ENCODE results near the gene SNAPC3.
"Not testable (repeated sequence)": the region's sequence is repeated elsewhere in the genome, so short reads cannot be mapped to it uniquely, and the experiment has no call there.

Gene SNAPC3

DNA sequence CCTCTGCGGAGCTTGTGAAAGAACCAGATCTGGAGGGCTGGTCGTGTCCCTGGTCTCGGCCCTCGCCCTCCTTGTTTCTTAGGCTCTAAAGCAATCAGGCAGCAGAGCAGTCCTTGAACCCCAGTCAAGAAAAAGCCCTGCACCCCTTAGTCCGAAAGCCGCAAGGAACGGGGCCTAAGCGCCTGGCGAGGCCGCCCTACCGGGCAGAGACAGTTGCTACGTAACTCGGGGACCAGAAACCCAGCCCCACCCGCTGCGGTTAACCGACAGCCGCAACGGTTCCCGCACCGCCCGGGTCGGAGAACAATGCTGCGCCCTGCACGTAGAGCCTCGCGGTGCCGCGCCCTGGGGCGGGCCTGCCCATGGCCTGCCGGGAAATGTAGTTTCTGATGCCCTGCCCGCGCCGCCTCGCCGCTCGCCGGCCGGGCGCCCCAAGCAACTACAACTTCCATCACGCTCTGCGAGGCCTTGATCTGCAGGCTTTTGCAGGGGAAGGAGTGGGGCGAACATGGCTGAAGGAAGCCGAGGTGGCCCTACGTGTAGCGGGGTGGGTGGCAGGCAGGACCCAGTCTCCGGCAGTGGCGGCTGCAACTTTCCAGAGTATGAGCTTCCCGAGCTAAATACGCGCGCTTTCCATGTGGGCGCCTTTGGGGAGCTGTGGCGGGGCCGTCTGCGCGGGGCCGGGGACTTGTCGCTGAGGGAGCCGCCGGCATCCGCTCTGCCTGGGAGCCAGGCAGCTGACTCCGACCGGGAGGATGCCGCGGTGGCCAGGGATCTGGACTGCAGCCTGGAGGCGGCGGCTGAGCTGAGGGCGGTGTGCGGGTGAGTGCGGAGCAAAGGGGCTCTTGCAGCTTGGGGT is at the start of gene SNAPC3:
Gene SNAPC3 (plus strand): TSS at position 505 of the 859 bp plus-strand sequence. CDS start 4 bp downstream, at position 509.
- peak; percentile 59 for DNase-seq

DNA sequence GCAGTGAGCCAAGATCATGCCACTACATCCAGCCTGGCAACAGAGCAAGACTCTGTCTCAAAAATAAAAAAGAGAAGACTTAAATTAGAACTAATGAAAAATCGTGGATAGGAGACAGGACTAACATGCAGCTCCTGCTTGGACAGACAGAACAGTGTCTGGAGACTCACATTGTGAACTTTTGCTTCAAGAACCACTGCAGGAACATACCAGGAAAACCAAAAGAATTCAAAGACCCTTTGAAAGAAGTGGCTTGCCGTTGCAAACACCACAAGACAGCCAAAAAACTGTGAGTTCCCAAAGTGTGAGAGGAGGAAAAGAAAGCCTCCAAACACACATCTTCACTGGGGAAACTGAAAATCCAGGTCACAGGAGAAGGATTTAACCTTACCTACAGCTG is 48.8 kb upstream of the SNAPC3 start:
- DNase-seq = no peak

DNA sequence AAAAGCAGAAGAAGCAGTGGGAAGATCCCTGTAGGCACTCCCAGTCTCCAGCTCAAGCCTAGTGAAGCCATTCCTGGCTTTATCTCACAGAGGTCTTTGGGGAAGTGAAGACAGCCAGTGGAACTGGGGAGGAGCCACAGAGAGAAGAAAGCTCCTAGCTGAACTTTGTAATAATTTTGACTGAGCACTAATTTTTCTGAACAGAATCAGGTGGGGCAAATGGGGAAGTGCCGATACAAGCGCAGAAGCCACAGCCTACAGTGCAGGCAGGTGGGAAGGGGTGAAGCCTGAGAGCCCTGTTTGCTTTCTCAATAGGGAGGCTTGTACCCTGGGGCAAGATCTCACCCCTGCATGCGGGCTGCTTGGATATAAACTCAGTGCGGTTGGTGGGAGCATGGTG is 48.4 kb upstream of the SNAPC3 start:
- no peak for DNase-seq

DNA sequence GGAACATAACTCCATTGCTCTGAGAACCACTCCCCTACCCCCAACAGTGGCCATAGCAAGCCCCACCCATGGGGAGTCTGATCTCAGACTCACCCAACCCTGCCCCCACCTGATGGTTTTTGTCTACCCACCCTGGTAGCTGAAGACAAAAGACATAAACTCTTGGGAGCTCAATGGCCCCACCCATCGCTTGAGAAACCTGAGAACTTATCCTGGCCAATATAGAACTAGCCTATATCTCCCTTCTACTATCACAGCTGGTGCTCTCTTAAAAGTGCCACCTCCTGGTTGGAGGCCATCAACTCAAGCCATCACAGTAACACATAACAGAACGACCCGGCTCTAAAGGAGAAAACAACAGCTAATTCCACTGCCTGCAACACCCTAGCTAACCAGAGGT is 47.9 kb upstream of the SNAPC3 start:
- no peak for DNase-seq

DNA sequence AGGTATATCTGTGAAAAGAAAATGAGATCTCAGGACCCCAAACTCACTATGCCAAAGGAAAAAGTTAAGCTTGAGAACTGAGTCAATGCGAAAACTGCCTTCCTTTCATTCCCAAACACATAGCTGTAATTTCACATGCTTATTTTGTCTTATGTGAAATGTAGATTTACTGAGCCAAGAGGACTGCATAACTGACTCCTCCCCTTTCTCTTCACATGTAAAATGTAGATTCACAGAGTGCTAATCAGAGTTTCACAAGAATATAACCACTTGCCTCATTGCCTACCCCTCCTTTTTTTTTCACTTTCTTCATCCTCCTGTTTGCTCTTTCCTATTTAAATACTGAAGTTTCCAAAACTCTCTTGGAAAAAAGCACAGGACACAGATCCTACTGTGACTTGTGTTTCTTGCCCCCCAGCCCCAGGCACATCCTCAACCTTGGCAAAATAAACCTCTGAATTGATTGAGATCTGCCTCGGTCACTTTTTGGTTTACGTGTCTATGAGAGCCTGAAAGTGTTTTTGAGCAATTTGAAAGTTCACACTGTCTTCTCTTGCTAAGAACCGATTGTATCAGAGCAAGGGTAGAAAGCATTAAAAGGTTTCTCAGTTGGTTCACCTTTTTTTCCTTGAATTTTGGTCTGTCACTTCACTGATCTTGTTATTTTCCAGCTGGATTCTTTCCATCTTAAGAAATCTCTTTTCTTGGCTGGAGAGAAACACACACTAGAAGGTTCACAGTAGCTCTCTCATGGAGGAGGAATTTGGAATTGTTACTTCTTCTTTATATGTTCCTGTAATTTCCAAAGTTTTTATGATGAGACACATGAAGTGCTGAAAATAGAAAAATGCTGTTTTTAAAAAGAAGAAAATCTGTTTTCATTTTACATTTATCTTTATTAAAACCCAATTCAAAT is 44.8 kb upstream of the SNAPC3 start:
- DNase-seq = no peak

DNA sequence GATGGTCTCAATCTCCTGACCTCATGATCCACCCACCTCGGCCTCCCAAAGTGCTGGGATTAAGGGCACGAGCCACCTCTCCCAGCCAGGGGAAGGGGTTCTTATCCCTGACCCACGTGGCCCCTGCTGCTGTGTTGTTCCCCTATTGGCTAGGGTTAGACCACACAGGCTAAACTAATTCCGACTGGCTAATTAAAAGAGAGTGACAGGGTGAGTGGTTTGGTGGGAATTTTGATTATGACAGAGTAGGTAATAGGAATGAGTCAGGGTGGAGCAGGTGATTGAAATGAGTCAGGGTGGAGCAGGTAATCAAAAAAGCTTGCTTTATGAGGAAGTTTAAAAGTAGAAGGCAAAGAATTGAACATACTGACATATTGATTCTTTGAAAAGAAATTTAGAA is 43.4 kb upstream of the SNAPC3 start:
- not testable (repeated sequence) for DNase-seq

DNA sequence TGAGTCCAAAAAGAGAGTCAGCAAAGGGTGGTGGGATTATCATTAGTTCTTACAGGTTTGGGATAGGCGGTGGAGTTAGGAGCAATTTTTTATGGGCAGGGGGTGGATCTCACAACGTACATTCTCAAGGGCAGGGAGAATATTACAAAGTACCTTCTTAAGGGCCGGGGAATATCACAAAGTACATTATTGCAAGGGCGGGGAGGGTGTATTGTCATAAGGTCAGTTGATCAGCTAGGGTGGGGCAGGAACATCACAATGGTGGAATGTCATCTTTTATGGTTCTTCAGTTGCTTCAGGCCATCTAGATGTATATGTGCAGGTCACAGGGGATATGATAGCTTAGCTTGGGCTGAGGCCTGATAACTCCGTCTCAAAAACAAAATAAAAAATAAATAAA is 42.8 kb upstream of the SNAPC3 start:
- DNase-seq = not testable (repeated sequence)

DNA sequence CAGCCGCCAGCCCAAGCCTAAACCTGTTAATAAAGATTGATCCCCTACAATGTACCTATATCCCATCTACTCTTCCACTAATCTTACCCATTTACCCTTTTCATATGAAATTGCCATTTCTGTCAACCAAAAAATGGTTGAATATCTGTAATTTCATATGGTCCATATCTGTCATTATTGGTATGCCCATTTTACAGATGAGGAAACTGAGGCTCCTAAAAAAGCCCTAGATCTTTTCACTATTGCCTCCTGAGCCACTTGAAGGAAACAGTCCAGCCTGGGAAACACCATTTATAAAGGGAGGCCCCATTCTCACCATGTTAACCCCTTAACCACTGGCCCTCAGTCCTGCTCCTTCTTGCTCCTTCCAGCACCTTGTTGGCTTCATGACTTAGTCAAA is 41.2 kb upstream of the SNAPC3 start:
- DNase-seq = no peak

DNA sequence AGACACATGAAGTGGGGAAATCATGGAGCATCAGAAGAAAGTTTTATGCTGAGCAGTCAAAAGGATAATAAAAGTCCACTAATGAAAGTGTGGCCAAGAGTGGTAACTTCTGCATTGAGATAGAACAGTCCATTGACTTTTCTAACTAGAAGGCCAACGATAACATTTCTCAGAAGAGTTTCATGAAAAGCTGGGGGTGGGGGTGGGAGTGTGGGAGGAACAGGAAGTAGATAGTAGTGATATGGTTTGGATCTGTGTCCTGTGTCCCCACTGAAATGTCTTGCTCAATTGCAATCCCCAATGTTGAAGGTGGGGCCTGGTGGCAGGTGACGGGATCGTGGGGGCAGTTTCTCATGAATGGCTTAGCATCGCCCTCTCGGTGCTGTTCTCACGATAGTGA is 36.2 kb upstream of the SNAPC3 start:
- DNase-seq = no peak

DNA sequence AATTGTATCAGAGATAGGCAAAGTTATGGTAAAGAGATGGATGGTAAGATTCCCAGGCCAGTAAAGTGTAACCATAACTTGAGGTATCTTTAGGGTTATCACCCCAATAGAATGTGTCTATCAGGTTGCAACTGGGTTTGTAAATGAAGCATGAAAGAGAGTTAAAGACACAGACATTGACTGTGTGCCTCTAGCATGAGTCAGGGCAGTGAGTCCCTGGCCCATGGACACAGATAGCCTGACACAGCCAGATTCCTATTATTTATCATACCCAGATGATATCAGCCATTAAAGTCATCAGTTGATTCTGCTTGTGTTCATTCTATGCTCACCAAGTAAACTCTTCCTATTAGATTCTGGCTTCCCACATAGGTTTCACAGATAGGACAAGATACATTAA is 33.5 kb upstream of the SNAPC3 start:
- DNase-seq = no peak

DNA sequence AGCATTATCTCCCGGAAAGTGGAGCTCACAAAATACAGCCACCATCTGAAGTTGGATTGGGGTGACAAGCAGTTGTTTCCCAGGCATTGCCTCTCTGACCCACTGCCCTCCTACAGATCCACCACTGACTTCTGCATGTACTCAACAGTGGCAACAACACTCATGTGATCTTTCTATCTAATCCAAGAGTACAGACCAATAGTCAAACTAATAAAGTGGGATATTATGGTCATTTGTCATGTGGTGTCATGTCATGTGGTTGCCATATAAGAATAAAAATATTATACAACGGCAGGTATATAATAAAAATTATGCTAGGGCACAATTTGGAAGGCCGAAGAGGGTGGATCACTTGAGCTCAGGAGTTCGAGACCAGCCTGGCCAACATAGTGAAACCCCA is 33.0 kb upstream of the SNAPC3 start:
- no peak for DNase-seq

DNA sequence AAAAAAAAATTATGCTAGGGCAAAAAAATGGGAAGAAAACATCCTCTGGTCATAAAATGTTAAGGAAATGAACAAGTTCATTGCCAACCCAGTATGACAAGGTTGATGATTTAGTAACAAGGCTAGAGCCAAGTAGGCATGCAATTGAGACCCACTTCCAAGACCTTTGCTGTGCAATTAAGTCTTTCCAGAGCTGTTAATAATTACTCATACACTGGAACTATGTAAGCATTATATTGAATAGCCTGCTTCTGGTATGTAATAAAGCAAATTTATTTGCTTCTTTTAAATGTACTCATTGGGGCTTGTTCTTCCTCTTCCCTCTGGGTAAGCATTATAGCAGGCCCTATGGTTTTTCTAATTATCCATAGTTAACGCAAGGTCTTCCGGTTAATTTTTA is 32.5 kb upstream of the SNAPC3 start:
- no peak for DNase-seq

DNA sequence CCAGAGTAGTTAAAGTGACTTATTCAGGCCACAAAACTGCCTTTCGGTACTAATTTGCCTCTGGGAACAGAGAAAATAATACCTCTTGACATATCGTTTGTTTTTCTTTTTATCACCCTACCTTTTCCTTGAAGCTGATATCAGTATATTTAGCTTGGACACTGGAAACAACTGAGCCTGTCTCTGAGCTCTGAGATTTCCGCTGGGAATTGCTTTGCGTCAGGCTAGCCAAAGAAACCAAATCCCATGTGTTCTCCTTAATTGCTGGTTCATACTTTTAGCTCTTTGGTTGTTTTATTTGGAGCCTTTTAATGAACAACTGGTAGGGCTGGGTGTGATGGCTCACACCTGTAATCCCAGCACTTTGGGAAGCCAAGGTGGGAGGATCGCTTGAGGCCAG is 30.3 kb upstream of the SNAPC3 start:
- DNase-seq = no peak

DNA sequence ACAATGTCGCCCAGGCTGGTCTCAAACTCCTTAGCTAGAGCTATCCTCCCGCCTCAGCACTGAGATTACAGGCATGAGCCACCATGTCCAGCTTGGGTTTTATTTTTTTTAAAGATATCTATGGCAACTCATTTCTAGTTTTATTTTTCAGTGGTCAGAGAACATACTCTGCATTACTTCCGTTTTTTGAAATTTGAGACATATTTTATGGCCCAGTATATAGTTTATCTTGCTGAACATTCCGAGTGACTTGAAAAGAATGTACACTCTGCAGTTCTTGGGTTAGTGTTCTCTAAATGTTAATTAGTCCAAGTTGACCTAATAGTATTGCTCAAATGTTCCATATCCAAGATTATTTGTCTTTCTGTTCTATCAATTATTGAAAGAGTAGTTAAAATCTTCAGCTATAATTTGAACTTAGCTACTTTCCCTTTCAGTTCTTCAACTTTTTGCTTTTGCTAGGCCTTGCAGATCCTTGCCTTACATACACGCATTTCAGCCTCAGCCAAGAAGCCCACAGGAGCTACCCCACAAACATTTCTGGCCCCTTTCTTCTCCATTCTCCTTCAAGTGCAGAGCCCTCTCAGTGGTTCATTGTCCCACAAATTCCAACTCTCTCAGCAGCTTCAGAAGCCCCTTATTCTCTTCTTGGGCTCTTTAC is 22.3 kb upstream of the SNAPC3 start:
- no peak for DNase-seq

DNA sequence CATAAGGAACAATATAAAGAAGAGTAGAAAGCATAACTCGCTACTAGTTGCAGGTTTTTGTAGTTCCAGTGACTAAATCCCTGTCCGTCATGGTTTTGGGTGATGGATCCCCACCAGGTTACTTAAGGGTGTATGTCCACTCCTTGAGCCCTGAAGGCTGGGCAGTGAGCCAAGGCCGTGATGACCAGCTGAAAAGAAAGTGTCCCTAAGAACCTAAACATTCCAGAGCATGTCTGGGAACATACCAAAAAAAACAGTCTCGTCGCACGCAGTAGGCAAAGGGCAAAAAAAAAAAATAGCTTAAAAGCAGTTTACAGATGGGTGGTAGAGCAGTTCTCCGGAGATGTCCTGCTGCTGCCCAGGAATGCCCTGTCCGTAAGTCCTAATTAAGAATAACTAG is 21.4 kb upstream of the SNAPC3 start:
- DNase-seq = no peak

DNA sequence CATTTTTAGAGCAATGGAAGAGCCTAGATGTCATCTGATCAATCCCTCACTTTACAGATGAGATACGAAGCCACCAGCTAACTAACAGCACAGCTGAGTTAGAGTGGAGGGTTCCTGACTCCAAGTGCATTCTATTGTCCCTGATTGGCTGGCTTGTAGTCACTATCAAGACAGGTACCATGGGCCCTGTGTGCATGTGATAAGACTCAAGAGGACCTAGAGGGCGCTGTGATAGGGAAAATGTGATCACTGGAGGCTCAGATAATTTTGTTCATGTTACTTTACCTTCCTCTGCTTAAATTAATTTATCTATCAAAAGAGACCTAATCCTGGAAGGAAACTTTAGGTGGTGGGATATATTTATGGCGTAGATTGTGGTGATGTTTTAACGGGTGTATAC is 19.5 kb upstream of the SNAPC3 start:
- DNase-seq = no peak

DNA sequence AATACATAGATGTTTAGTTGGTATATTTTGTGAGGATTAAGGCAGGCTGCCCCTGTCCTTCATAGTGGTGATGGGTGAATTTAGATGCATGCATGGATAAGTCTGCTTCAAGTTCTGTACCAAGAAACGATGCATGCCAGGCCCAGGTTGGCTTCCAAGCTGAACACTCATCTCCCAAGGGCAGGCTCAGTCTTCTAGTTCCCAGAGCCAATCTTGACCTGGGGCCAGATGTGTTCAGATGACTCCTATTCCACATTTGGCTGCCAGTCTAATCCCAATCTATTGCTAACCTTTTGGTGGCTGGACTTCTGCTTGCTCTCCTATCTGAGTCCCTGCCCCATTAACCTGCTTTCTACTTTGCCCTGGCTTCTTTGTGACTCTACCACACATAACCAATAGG is 18.5 kb upstream of the SNAPC3 start:
- DNase-seq = no peak

DNA sequence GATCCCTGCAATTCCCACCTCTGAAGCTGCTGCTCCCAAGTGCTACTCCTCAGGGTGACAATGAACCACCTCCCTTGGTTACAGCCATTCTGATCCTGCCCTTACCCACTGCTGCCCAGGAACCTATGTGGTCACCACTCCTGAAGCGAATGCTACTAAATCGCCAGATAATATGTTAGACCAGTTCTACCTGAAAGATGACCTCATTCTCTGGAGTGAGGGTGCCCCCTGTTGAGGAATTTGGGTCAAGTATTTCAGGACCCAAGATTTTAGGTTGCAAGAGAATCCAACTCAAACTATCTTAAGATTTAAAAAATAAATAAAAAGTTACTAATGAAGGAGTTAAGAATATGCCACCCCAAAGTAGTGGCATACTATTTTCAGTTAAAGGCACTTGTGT is 5.8 kb upstream of the SNAPC3 start:
- DNase-seq = no peak

DNA sequence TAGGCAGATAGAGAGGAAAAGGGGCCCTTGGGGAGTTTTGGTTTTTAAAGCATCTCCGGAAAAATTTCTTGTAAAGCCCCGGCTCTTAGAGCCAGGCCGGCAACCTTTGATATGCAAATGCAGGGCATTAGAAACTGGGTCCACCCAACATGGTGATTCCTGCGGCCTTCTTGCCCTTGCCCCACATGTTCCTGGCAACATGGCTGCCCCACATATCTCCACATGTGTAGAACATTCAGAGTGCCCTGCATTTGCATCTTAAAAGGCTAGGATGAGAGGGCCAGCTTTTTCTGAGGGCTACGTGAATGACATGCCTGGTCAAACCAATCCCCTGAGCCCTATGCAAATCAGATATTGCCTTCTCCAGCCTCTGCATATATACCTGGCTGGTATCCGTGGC is 5.0 kb upstream of the SNAPC3 start:
- no peak for DNase-seq

DNA sequence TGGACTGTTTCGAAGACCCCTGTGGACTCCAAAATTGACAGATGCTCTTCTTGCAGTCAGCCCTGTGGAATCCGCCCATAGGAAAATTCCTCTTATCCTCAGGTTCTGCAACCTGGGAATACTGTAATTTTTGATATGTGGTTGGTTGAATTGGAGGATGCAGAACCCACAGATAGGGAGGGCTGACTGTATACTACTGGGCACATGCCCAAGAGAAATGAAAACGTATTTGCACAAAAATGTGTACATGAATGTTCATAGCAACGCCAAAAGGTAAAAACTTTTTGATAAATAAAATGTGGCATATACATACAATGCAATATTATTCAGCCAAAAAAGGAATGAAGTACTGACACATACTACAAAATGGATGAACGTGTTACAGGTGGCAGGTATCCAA is 1.9 kb upstream of the SNAPC3 start:
- DNase-seq = no peak

DNA sequence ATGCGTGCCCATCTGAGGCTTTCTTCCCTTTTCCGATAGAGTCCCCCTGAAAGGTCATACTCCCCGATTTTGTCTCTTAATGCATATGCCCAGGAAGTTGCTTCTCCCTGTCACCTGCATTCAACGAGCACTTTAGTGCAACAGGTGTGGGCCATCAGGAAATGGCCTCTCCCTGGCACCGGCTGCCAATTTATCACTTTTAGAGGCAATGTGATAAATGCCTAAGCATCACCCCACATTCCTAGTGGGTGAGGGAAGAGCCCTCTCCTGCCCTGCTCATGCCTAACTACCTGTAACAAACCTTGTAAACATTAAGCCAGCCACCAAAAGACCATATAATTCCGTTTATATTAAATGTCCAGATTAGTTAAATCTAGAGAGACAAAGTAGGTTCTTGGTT is 1.1 kb upstream of the SNAPC3 start:
- DNase-seq = no peak

DNA sequence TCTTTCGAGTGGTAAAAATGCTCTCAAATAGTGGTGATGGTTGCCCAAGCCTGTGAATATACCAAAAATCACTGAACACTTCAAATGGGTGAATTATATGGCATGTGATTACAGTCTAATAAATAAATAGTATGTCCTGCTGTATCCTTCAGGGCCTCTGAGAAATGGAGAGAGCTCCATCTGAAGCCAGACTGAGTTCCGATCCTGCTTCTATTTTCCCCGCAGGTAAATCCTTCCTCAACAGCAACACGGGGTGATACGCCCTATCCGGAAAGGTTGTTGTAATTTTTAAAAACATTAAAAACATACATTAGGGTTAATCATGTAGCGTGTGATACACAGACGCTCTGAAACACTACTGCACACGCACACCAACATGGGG is 695 bp upstream of the SNAPC3 start:
- no peak for DNase-seq

DNA sequence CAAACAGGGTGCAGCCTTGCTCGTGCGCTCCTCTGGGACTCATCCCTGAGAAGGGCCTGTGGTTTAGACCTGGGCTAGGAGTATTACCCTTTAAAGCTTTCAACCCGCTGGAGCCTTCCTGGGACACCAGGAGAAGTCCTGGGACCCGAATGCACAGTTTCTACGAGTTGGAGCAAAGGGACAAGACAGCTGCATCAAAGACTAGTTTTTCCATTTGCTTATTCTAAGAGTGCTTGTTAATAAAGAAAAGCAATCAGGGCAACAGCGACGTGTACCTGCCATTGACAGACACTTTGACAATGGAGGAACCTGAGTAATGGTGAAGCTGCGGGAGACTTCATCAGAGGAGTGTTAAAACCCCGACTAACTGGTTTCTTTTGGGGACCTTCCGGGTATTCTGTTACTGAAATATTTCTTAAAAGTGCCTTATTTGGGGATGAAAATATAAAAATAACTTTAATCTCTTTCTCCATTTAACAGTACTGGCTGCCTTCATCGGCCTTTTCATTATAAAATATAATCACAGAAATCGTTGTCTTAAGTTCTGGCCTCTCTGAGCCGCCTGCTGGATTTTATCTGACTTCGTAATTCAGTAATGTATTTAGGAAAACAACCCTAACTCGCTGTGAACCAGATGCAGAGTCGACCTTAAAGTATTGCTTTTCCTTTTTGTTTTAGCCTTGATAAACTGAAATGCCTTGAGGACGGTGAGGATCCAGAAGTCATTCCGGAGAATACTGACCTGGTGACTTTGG is 732 bp downstream of the SNAPC3 start:
- DNase-seq = no peak

All from GOT3 (cell line).